ENCODE data around the gene FBXO27. TPM values are rescaled to one million over a fixed set of nuclear protein-coding genes. Genes with fewer than 3 reads are reported as not detected.
A peak's percentile ranks its signal among the peaks of the same experiment; 100 is the strongest.

FBXO27 gene
- total and polyA plus RNA-seq, 2 of the 13 experiments (the other 11 are each of a cell fraction or from before 2014, with no cell fraction given), result 0.15 to 2.8 TPM

DNA sequence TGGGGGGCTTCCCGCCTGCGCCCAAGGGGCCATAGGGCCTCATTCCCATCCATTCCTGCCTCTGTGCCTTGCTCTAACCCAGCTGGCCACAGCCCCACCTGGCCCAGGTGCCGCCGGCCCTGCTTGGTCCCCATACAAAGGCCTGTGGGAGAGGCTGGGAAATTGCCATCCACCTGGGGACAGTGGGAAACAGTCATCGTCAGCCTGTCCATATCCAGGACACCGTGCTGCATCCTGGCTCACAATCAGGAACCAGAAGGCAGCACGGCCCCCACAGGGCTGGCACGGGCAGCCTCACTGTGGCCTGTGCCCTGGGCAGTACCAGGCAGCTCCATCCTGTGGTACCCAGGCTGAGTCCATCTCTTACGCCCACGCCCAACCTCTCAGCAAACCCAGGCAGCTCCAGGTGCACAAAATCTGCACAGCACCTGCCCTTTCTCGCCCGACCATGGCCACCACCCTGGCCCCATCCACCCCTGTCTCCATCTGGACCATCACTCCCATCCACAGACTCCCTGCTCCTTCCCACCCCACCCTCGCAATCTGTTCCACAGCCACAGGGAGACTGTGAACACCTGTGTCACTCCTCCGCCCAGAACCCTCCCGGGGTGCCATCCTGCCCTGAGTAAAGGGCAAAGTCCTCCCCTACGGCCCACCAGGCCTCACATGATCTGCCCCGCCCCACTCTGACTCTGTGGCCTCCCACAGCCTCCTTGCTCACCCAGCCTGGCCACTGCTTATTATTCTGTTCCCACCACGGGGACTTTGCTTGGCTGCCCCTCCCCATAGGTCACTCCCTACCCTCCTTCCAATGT, 21.1 kb upstream of the FBXO27 start (continued):
- TF ChIP-seq KLF13 (CRISPR knock-in tag; IDR thresholded peaks at IDR 0.05) (no peak), PITX1 (CRISPR knock-in tag; IDR thresholded peaks at IDR 0.05) (peak; percentile 55; the same call in 1 of the 2 replicates), GATAD1 (CRISPR knock-in tag; IDR thresholded peaks at IDR 0.05) (no peak), U2AF1 (optimal IDR thresholded peaks at IDR 0.05; ENCODE audit: low read depth, low read length) (no peak), EED (CRISPR knock-in tag; IDR thresholded peaks at IDR 0.05) (0 out of 2 replicates have a peak, but pooled peaks have one; percentile 25), ZNF17 (CRISPR knock-in tag; IDR thresholded peaks at IDR 0.05) (no peak), ZSCAN25 (CRISPR knock-in tag; IDR thresholded peaks at IDR 0.05) (no peak), FLYWCH1 (CRISPR knock-in tag; IDR thresholded peaks at IDR 0.05) (no peak), ZFP36L1 (CRISPR knock-in tag; IDR thresholded peaks at IDR 0.05) (peak; percentile 32; the same call in 1 of the 2 replicates), XRCC5 (optimal IDR thresholded peaks at IDR 0.05; ENCODE audit: low read length) (peak; percentile 16), ZNF839 (CRISPR knock-in tag; IDR thresholded peaks at IDR 0.05; ENCODE audit: borderline replicate concordance) (no peak), GATAD2A (CRISPR knock-in tag; IDR thresholded peaks at IDR 0.05) (peak; percentile 86), ZNF678 (CRISPR knock-in tag; IDR thresholded peaks at IDR 0.05) (no peak), ZNF747 (CRISPR knock-in tag; IDR thresholded peaks at IDR 0.05; ENCODE audit: borderline replicate concordance) (no peak), ARNT2 (CRISPR knock-in tag; IDR thresholded peaks at IDR 0.05; ENCODE audit: low read depth) (no peak), ZNF44 (CRISPR knock-in tag; IDR thresholded peaks at IDR 0.05) (no peak)
- TF ChIP-seq, protein P1, sequence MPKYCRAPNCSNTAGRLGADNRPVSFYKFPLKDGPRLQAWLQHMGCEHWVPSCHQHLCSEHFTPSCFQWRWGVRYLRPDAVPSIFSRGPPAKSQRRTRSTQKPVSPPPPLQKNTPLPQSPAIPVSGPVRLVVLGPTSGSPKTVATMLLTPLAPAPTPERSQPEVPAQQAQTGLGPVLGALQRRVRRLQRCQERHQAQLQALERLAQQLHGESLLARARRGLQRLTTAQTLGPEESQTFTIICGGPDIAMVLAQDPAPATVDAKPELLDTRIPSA (CRISPR knock-in tag; IDR thresholded peaks at IDR 0.05; ENCODE audit: borderline replicate concordance), result no peak
- TF ChIP-seq, protein P2, sequence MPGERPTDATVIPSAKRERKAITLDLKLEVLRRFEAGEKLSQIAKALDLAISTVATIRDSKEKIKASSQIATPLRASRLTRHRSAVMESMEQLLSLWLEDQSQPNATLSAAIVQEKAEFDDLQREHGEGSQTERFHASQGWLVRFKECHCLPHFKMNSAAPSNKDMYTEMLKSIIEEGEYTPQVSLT (CRISPR knock-in tag; IDR thresholded peaks at IDR 0.05; ENCODE audit: borderline replicate concordance, low read depth), result no peak
- TF ChIP-seq, protein P3, sequence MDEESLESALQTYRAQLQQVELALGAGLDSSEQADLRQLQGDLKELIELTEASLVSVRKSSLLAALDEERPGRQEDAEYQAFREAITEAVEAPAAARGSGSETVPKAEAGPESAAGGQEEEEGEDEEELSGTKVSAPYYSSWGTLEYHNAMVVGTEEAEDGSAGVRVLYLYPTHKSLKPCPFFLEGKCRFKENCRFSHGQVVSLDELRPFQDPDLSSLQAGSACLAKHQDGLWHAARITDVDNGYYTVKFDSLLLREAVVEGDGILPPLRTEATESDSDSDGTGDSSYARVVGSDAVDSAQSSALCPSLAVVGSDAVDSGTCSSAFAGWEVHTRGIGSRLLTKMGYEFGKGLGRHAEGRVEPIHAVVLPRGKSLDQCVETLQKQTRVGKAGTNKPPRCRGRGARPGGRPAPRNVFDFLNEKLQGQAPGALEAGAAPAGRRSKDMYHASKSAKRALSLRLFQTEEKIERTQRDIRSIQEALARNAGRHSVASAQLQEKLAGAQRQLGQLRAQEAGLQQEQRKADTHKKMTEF (CRISPR knock-in tag; IDR thresholded peaks at IDR 0.05), result no peak
- TF ChIP-seq, protein P4, sequence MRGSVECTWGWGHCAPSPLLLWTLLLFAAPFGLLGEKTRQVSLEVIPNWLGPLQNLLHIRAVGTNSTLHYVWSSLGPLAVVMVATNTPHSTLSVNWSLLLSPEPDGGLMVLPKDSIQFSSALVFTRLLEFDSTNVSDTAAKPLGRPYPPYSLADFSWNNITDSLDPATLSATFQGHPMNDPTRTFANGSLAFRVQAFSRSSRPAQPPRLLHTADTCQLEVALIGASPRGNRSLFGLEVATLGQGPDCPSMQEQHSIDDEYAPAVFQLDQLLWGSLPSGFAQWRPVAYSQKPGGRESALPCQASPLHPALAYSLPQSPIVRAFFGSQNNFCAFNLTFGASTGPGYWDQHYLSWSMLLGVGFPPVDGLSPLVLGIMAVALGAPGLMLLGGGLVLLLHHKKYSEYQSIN (CRISPR knock-in tag; IDR thresholded peaks at IDR 0.05; ENCODE audit: borderline replicate concordance), result no peak
- TF ChIP-seq, protein P5, sequence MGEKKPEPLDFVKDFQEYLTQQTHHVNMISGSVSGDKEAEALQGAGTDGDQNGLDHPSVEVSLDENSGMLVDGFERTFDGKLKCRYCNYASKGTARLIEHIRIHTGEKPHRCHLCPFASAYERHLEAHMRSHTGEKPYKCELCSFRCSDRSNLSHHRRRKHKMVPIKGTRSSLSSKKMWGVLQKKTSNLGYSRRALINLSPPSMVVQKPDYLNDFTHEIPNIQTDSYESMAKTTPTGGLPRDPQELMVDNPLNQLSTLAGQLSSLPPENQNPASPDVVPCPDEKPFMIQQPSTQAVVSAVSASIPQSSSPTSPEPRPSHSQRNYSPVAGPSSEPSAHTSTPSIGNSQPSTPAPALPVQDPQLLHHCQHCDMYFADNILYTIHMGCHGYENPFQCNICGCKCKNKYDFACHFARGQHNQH (CRISPR knock-in tag; IDR thresholded peaks at IDR 0.05), result 0 out of 2 replicates have a peak, but pooled peaks have one; percentile 18
- TF ChIP-seq, protein P6, sequence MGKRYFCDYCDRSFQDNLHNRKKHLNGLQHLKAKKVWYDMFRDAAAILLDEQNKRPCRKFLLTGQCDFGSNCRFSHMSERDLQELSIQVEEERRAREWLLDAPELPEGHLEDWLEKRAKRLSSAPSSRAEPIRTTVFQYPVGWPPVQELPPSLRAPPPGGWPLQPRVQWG (CRISPR knock-in tag; IDR thresholded peaks at IDR 0.05; ENCODE audit: borderline replicate concordance, low read depth), result no peak
- TF ChIP-seq, protein P7, sequence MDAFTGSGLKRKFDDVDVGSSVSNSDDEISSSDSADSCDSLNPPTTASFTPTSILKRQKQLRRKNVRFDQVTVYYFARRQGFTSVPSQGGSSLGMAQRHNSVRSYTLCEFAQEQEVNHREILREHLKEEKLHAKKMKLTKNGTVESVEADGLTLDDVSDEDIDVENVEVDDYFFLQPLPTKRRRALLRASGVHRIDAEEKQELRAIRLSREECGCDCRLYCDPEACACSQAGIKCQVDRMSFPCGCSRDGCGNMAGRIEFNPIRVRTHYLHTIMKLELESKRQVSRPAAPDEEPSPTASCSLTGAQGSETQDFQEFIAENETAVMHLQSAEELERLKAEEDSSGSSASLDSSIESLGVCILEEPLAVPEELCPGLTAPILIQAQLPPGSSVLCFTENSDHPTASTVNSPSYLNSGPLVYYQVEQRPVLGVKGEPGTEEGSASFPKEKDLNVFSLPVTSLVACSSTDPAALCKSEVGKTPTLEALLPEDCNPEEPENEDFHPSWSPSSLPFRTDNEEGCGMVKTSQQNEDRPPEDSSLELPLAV (CRISPR knock-in tag; conservative IDR thresholded peaks at IDR 0.05; ENCODE audit: low read depth), result no peak
